ENCODE data around the gene GPR161. TPM values are rescaled to one million over a fixed set of nuclear protein-coding genes. Genes with fewer than 3 reads are reported as not detected.
A peak's percentile ranks its signal among the peaks of the same experiment; 100 is the strongest.

GPR161 gene
- total and polyA plus RNA-seq, 10 of the 15 experiments (the other 5 are each of a cell fraction or from before 2014, with no cell fraction given), result 0.07 to 0.49 (median 0.34) TPM; not detected in 2

GRCh38 chr1:168135921-168136708 is 615 bp downstream of the GPR161 start:
- Histone ChIP-seq H3K27ac (ENCODE audit: control insufficient read depth, insufficient read depth) (no peak overlapping the region), H3K36me3 (ENCODE audit: control insufficient read depth in 2 of 2, insufficient read depth in 2 of 2, low read length in 1 of 2) (no peaks in the 10 kb centered on the region), H3K4me2 (ENCODE audit: control insufficient read depth, insufficient read depth) (peak overlapping the region; percentile 97), H3K4me3 (peak overlapping the region; percentile 63), H4K20me1 (ENCODE audit: control insufficient read depth, insufficient read depth) (no peaks in the 10 kb centered on the region), H3K9me3 (replicated peaks; ENCODE audit: control insufficient read depth, insufficient read depth, low read length) (no peaks in the 10 kb centered on the region), H3K9ac (ENCODE audit: control insufficient read depth, insufficient read depth, low read length) (no peak overlapping the region), H3K4me1 (ENCODE audit: control insufficient read depth, insufficient read depth, low read length) (peaks cover 8% of the 10 kb centered on the region), H3K27me3 (replicated peaks in 1 of 2; ENCODE audit: control insufficient read depth in 2 of 2, insufficient read depth in 2 of 2, low read length in 1 of 2) (peaks cover 11 to 20% of the 10 kb centered on the region in 2 experiments; a peak in 3 of 4 replicates), H3K79me2 (ENCODE audit: control insufficient read depth, insufficient read depth, low read length) (no peaks in the 10 kb centered on the region), H2AFZ (ENCODE audit: control insufficient read depth, low read depth, low read length) (peak overlapping the region; percentile 64)
- BruUV-seq (replicated peaks), result no TSS peak
- FAIRE-seq (no peak), DNase-seq (ENCODE audit: low read depth, low spot score) (no peak), ATAC-seq (peak; percentile 46)
- ChIA-PET RAD21 (ENCODE audit: unreplicated experiment) (no interaction called here), CTCF (interaction anchor here (0.7 to 1.5 kb wide), 3 partner anchors 9 to 52 kb away, joined by 3 to 5 read pairs (median 5); no protein-coding TSS in a partner anchor), SMC1A (ENCODE audit: uncharacterized antibody, unreplicated experiment) (interaction anchor here (0.7 kb wide), 1 partner anchor 9 kb away, joined by 3 read pairs; no protein-coding TSS in a partner anchor), POLR2A (interaction anchor here (0.7 kb wide), 1 partner anchor 65 kb away, joined by 3 read pairs; no protein-coding TSS in a partner anchor)
- intact Hi-C loops (cut with micrococcal nuclease; ENCODE audit: unreplicated experiment), result no loop called here
- in situ Hi-C loops (cut with MboI), result no loop called here
- WGBS (ENCODE audit: insufficient coverage, insufficient replicate concordance, low lambda C conversion rate, missing lambda C conversion rate), result 4% methylated on average over 54 of the region's 63 CpGs
- TF ChIP-seq SUZ12 (IDR thresholded peaks at IDR 0.05; ENCODE audit: unreplicated experiment) (peak; percentile 92), HDAC2 (IDR thresholded peaks at IDR 0.05) (no peak), HDAC6 (IDR thresholded peaks at IDR 0.05; ENCODE audit: unreplicated experiment) (peak; percentile 78)
- TF ChIP-seq, protein P1, sequence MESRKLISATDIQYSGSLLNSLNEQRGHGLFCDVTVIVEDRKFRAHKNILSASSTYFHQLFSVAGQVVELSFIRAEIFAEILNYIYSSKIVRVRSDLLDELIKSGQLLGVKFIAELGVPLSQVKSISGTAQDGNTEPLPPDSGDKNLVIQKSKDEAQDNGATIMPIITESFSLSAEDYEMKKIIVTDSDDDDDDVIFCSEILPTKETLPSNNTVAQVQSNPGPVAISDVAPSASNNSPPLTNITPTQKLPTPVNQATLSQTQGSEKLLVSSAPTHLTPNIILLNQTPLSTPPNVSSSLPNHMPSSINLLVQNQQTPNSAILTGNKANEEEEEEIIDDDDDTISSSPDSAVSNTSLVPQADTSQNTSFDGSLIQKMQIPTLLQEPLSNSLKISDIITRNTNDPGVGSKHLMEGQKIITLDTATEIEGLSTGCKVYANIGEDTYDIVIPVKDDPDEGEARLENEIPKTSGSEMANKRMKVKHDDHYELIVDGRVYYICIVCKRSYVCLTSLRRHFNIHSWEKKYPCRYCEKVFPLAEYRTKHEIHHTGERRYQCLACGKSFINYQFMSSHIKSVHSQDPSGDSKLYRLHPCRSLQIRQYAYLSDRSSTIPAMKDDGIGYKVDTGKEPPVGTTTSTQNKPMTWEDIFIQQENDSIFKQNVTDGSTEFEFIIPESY (IDR thresholded peaks at IDR 0.05), result no peak
